H1 (cell line): Measurements from ENCODE around the gene CMTM1. TPM values are rescaled to one million over a fixed set of nuclear protein-coding genes. Genes with fewer than 3 reads are reported as not detected.

Experiments
- MAFK ChIP-seq: IDR thresholded peaks from 2 replicates; pipeline ENCODE4 v1.6.1; 2012; ENCODE audit warnings: low read depth, mild to moderate bottlenecking, improper control_type of control experiment, low read length
- polyA plus RNA-seq, 7 experiments: library from polyadenylated mRNA; depleted of rRNA in 3 of 7; stranded (reverse) in 5 of 7; unstranded in 2 of 7; fragments of >200 nt in 5 of 7; fragments of 200-250 nt in 2 of 7; gene quantifications; 1 replicate in 5 of 7; 2 replicates in 1 of 7; 4 replicates in 1 of 7; pipeline versions ENCODE4 v1.2.1 to v1.2.3, GENCODE V29; 2011 to 2013; ENCODE audit warnings: missing spikeins in 2 of 7, mixed read lengths in 2 of 7
- total RNA-seq: library from RNA; stranded (reverse); fragmentation: NEBNext Ultra II Directional; extraction: Animal tissue kit (Norgen Biotek cat#: 25700); gene quantifications from 2 replicates; pipeline ENCODE4 v1.2.1, GENCODE V29; 2021
- TF ChIP-seq, protein P1 (sequence below): IDR thresholded peaks from 2 replicates; pipeline ENCODE4 v1.6.1; 2011; ENCODE audit warnings: low read depth, mild to moderate bottlenecking, low read length; ENCODE audit not compliant: insufficient read depth

Gene CMTM1
- total and polyA plus RNA-seq, 2 of the 8 experiments (the other 6 are each of a cell fraction or from before 2014, with no cell fraction given): 1.2 to 2.0 TPM

GRCh38 chr16:66596986-66597848 is 31.0 kb downstream of the CMTM1 start (continued):
- TF ChIP-seq, protein P1, sequence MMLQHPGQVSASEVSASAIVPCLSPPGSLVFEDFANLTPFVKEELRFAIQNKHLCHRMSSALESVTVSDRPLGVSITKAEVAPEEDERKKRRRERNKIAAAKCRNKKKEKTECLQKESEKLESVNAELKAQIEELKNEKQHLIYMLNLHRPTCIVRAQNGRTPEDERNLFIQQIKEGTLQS: no peak
- no peak for TF ChIP-seq MAFK
